Measurements from ENCODE around the gene FKBP4. TPM values are rescaled to one million over a fixed set of nuclear protein-coding genes. Genes with fewer than 3 reads are reported as not detected.

The FKBP4 gene
- total RNA-seq, 1 donor from 2014 or later: 68.7 TPM

DNA sequence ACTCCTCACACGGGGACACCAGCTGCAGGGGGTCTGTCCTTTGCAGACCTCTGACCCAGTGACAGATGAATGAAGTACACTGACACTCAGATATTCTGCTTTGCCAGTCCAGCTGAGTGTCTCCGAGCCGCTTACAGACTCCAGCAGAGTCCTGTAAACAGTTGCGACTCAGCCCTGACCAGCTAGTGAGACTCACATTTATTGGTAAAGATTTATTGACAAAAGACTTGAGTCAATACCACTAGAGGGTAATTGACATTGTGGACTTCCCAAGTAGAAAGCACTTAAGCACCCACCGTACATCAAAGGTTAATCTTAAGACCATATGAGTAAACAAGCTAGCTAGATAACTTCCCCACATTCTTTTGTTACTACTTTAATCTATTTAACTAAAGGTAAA lies 9.8 kb upstream of the FKBP4 start:
- Mint-ChIP-seq H3K27ac (ENCODE audit: unreplicated experiment) (no peak overlapping the region), H3K4me3 (ENCODE audit: unreplicated experiment) (no peak overlapping the region), H3K9me3 (ENCODE audit: unreplicated experiment) (no peaks in the 10 kb centered on the region), H3K27me3 (ENCODE audit: low read depth, unreplicated experiment) (peaks cover 44% of the 10 kb centered on the region), H3K36me3 (ENCODE audit: low read depth, unreplicated experiment) (no peaks in the 10 kb centered on the region), H3K4me1 (ENCODE audit: low read depth, unreplicated experiment) (no peaks in the 10 kb centered on the region)
- no peak overlapping the region for H3K27ac ChIP-seq (ENCODE audit: low read depth, low read length)
- H4K20me1 ChIP-seq (ENCODE audit: insufficient read depth, low read length): no peaks in the 10 kb centered on the region
- H3K4me1 ChIP-seq (ENCODE audit: insufficient read depth, low read length): peaks cover 6% of the 10 kb centered on the region
- H3K4me3 ChIP-seq (ENCODE audit: insufficient read depth, low read depth, low read length): no peak overlapping the region
- DNase-seq (ENCODE audit: low read depth) (no peak), FAIRE-seq (no peak)
- peaks cover 36% of the 10 kb centered on the region for H3K27me3 ChIP-seq (ENCODE audit: insufficient read depth, low read length)
- H3K9me3 ChIP-seq (ENCODE audit: insufficient read depth, low read depth, low read length): no peaks in the 10 kb centered on the region
- H3K9ac ChIP-seq (ENCODE audit: low read length): no peak overlapping the region
- H3K79me2 ChIP-seq (ENCODE audit: insufficient read depth, low read length): no peaks in the 10 kb centered on the region
- TF ChIP-seq, protein P1, sequence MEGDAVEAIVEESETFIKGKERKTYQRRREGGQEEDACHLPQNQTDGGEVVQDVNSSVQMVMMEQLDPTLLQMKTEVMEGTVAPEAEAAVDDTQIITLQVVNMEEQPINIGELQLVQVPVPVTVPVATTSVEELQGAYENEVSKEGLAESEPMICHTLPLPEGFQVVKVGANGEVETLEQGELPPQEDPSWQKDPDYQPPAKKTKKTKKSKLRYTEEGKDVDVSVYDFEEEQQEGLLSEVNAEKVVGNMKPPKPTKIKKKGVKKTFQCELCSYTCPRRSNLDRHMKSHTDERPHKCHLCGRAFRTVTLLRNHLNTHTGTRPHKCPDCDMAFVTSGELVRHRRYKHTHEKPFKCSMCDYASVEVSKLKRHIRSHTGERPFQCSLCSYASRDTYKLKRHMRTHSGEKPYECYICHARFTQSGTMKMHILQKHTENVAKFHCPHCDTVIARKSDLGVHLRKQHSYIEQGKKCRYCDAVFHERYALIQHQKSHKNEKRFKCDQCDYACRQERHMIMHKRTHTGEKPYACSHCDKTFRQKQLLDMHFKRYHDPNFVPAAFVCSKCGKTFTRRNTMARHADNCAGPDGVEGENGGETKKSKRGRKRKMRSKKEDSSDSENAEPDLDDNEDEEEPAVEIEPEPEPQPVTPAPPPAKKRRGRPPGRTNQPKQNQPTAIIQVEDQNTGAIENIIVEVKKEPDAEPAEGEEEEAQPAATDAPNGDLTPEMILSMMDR (IDR thresholded peaks at IDR 0.05; ENCODE audit: insufficient read depth, low read depth, low read length): no peak
- no peaks in the 10 kb centered on the region for H3K36me3 ChIP-seq (ENCODE audit: insufficient read depth, low read length)
- no peak overlapping the region for H3K4me2 ChIP-seq (ENCODE audit: low read length)
- no peak overlapping the region for H2AFZ ChIP-seq (ENCODE audit: low read depth, low read length)

DNA sequence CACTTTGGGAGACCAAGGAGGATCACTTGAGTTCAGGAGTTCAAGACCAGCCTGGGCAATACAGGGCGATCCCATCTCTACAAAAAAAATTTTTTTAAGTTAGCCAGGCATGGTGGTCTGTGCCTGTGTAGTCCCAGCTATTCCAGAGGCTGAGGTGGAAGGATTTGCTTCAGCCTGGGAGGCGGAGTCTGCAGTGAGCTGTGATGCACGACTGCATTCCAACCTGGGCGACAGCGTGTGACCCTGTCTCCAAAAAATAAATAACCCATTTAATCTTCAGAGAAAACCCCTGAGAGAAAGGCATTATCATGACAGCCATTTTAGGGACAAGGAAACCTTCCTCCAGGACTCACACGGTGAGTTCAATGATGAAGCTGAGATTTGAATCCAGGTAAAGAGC lies 3.7 kb upstream of the FKBP4 start:
- H3K9me3 Mint-ChIP-seq (ENCODE audit: unreplicated experiment): no peaks in the 10 kb centered on the region

More for the DNA sequence above, 3.7 kb upstream of the FKBP4 start:
- H3K4me1 Mint-ChIP-seq (ENCODE audit: low read depth, unreplicated experiment): no peaks in the 10 kb centered on the region
- Histone ChIP-seq H3K4me1 (ENCODE audit: insufficient read depth, low read length) (peaks cover 7% of the 10 kb centered on the region), H4K20me1 (ENCODE audit: insufficient read depth, low read length) (peaks cover 3% of the 10 kb centered on the region), H3K4me2 (ENCODE audit: low read length) (no peak overlapping the region), H3K79me2 (ENCODE audit: insufficient read depth, low read length) (peaks cover 6% of the 10 kb centered on the region), H3K27ac (ENCODE audit: low read depth, low read length) (no peak overlapping the region), H3K27me3 (ENCODE audit: insufficient read depth, low read length) (peaks cover 18% of the 10 kb centered on the region), H3K9ac (ENCODE audit: low read length) (no peak overlapping the region), H3K4me3 (ENCODE audit: insufficient read depth, low read depth, low read length) (no peak overlapping the region), H3K36me3 (ENCODE audit: insufficient read depth, low read length) (no peaks in the 10 kb centered on the region), H2AFZ (ENCODE audit: low read depth, low read length) (no peak overlapping the region), H3K9me3 (ENCODE audit: insufficient read depth, low read depth, low read length) (no peaks in the 10 kb centered on the region)
- FAIRE-seq (no peak), DNase-seq (ENCODE audit: low read depth) (no peak)
- peaks cover 24% of the 10 kb centered on the region for H3K27me3 Mint-ChIP-seq (ENCODE audit: low read depth, unreplicated experiment)
- no peaks in the 10 kb centered on the region for H3K36me3 Mint-ChIP-seq (ENCODE audit: low read depth, unreplicated experiment)
- no peak overlapping the region for H3K27ac Mint-ChIP-seq (ENCODE audit: unreplicated experiment)
- TF ChIP-seq EZH2 (IDR thresholded peaks at IDR 0.05; ENCODE audit: insufficient read depth, low read length): no peak
- TF ChIP-seq, protein P1 (IDR thresholded peaks at IDR 0.05; ENCODE audit: insufficient read depth, low read depth, low read length): no peak
- no peak overlapping the region for H3K4me3 Mint-ChIP-seq (ENCODE audit: unreplicated experiment)

Data from astrocyte (in vitro differentiated cells and primary cell).